GM12872 (cell line): ENCODE results near the gene C4orf46.
A peak's percentile ranks its signal among the peaks of the same experiment; 100 is the strongest.

Experiments
- CTCF ChIP-seq: IDR thresholded peaks from 3 replicates; pipeline ENCODE4 v1.5.1; 2011; ENCODE audit warnings: low read depth, mild to moderate bottlenecking, low read length, moderate library complexity; ENCODE audit not compliant: insufficient read depth

Gene C4orf46

DNA sequence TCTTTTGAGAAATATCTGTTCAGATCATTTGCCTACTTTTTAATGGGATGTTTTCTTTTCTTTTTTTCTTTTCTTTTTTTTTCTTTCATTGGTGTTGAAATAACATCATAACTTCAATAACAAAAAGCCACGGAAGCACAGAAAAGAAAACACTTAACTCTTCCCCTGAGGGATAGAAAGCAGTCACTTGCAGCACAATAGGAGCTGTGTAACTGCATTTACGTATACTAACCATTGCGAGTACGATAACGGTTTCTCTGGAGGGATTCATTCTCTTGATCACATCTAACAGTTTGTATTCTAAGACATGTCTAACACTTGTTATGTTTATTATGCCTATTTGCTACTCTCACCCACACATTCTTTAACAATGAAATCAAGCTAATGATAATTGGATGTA is 27.3 kb downstream of the C4orf46 start:
- TF ChIP-seq CTCF, result no peak

DNA sequence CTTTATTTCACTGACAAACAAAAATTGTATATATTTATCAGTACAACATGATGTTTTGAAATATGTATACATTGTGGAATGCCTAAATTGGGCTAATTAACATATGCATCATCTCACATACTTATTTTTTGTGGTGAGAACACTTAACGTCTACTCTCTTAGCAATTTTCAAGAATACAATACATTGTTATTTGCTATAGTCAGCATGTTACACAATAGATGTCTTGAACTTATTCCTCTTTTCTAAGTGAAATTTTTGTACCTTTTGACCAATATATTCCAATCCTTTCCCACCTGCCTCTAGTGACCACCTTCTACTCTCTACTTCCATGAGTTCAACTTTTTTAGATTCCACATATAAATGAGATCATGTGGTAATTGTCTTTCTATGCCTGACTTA is 35.1 kb downstream of the C4orf46 start:
- TF ChIP-seq CTCF, result no peak

- TF ChIP-seq CTCF, result no peak
Measured at GRCh38 chr4:158630893-158631292, 40.8 kb downstream of the C4orf46 start.

DNA sequence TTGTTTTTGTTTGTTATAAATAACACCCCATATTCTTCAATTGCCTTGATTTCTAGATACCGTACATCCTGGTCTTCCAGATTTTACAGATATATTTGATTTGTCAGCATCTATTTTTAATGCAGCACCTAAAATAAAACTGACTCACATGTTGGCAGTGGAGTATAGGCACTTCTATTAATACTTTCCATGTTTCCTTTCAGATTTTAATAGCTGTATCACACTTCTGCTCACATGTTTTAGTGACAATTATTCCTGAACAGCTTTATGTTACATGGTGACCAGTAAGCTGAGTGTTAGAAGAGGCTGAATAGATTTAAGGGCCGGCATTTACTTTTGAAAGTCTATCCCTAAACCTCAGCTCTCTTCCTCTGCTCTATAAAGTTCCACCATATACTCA is 46.1 kb downstream of the C4orf46 start:
- TF ChIP-seq CTCF, result no peak

- TF ChIP-seq CTCF, result peak; percentile 69
Measured at GRCh38 chr4:158624889-158625478, 46.7 kb downstream of the C4orf46 start.

GRCh38 chr4:158622251-158622650 is 49.4 kb downstream of the C4orf46 start:
- TF ChIP-seq CTCF, result no peak

DNA sequence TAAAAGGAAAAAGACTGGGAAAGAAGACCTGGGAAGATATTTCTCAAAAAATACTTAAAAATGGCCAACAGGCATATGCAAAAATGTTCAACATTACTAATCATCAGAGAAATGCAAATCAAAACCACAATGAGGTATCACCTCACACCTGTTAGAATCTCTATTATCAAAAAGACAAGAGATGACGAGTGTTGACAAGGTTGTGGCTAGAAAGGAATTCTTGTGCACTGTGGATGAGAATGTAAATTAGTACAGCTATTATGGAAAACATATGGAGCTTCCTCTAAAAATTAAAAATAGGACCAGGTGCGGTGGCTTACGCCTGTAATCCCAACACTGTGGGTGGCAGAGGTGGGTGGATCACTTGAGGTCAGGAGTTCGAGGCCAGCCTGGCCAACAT is 50.0 kb downstream of the C4orf46 start:
- TF ChIP-seq CTCF, result no peak

GRCh38 chr4:158617956-158618355 is 53.7 kb downstream of the C4orf46 start:
- no peak for TF ChIP-seq CTCF
